GM23338 (cell line): ENCODE results near the gene TSHZ3. TPM values are rescaled to one million over a fixed set of nuclear protein-coding genes. Genes with fewer than 3 reads are reported as not detected.

Experiments used
- ATAC-seq: fragments of 200-7000 bp; cut with Tn5 transposase; 3 replicates; pipeline ENCODE4 v1.9.1; 2020
- DNase-seq: peaks from one replicate; pipeline ENCODE4 v3.0.0-alpha.2; 2015; ENCODE audit warnings: low spot score
- H2AFZ ChIP-seq: fragments of 200-600 bp; sonication (generic); 2 replicates; pipeline ENCODE4 v1.8.0; 2016; ENCODE audit warnings: antibody characterized with exemption, mild to moderate bottlenecking, moderate library complexity
- H3F3A ChIP-seq: fragments of 200-600 bp; sonication (generic); replicated peaks from 2 replicates; pipeline ENCODE4 v1.8.0; 2017; ENCODE audit warnings: antibody characterized with exemption, mixed run types, low read depth
- H3K27ac ChIP-seq: fragments of 200-600 bp; sonication (generic); 2 replicates; pipeline ENCODE4 v1.6.1; 2016; ENCODE audit warnings: low read depth
- H3K27me3 ChIP-seq: fragments of 200-600 bp; sonication (generic); 2 replicates; pipeline ENCODE4 v1.8.0; 2016; ENCODE audit warnings: mild to moderate bottlenecking, mixed run types, moderate library complexity; ENCODE audit not compliant: insufficient read depth
- H3K36me3 ChIP-seq: fragments of 200-600 bp; sonication (generic); 2 replicates; pipeline ENCODE4 v1.8.0; 2016; ENCODE audit warnings: mild to moderate bottlenecking; ENCODE audit not compliant: insufficient read depth
- H3K4me1 ChIP-seq: fragments of 200-600 bp; sonication (generic); 2 replicates; pipeline ENCODE4 v1.8.0; 2016; ENCODE audit warnings: mild to moderate bottlenecking, moderate library complexity; ENCODE audit not compliant: insufficient read depth
- H3K4me2 ChIP-seq: fragments of 200-600 bp; sonication (generic); 2 replicates; pipeline ENCODE4 v1.7.1; 2017; ENCODE audit warnings: mixed run types
- H3K4me3 ChIP-seq: fragments of 200-600 bp; sonication (generic); 2 replicates; pipeline ENCODE4 v1.6.1; 2016; ENCODE audit warnings: mixed run types
- H3K79me2 ChIP-seq: fragments of 200-600 bp; sonication (generic); replicated peaks from 2 replicates; pipeline ENCODE4 v1.8.0; 2017; ENCODE audit warnings: mild to moderate bottlenecking; ENCODE audit not compliant: insufficient read depth
- H3K9me2 ChIP-seq: fragments of 200-600 bp; sonication (generic); 2 replicates; pipeline ENCODE4 v1.8.0; 2017; ENCODE audit not compliant: insufficient read depth
- H4K20me1 ChIP-seq: fragments of 200-600 bp; sonication (generic); replicated peaks from 2 replicates; pipeline ENCODE4 v1.8.0; 2017; ENCODE audit warnings: mild to moderate bottlenecking; ENCODE audit not compliant: insufficient read depth
- H3K27ac Mint-ChIP-seq: 2 replicates; pipeline ENCODE4 v1.8.0; 2020; ENCODE audit warnings: inconsistent platforms, mild to moderate bottlenecking, moderate library complexity, mixed read lengths
- H3K27me3 Mint-ChIP-seq: 3 replicates; pipeline ENCODE4 v1.8.0; 2022; ENCODE audit warnings: low read depth, mild to moderate bottlenecking, moderate library complexity, mixed read lengths, inconsistent platforms; ENCODE audit not compliant: insufficient read depth, poor library complexity
- H3K36me3 Mint-ChIP-seq: 3 replicates; pipeline ENCODE4 v1.8.0; 2021; ENCODE audit warnings: low read depth, mild to moderate bottlenecking, inconsistent platforms, moderate library complexity, mixed read lengths
- H3K4me1 Mint-ChIP-seq: 3 replicates; pipeline ENCODE4 v1.8.0; 2020; ENCODE audit warnings: mild to moderate bottlenecking, inconsistent platforms, mixed read lengths
- H3K4me3 Mint-ChIP-seq: 3 replicates; pipeline ENCODE4 v1.8.0; 2021; ENCODE audit warnings: moderate library complexity, mild to moderate bottlenecking, inconsistent platforms, mixed read lengths
- H3K9me3 Mint-ChIP-seq: 3 replicates; pipeline ENCODE4 v1.8.0; 2020; ENCODE audit warnings: moderate library complexity, mild to moderate bottlenecking, inconsistent platforms, mixed read lengths
- CREB1 ChIP-seq: fragments of 250-450 bp; sonication (Bioruptor Pico); IDR thresholded peaks from 2 replicates; pipeline ENCODE4 v1.5.0; 2020; ENCODE audit warnings: low read depth, mild to moderate bottlenecking, moderate library complexity
- EZH2 ChIP-seq: fragments of 200-600 bp; sonication (generic); IDR thresholded peaks from one replicate; pipeline ENCODE4 v1.8.0; 2017; ENCODE audit warnings: antibody characterized with exemption, mild to moderate bottlenecking, low read depth; ENCODE audit not compliant: unreplicated experiment
- EZH2phosphoT487 ChIP-seq: fragments of 200-600 bp; sonication (generic); IDR thresholded peaks from one replicate; pipeline ENCODE4 v1.8.1; 2018; ENCODE audit warnings: antibody characterized with exemption; ENCODE audit not compliant: unreplicated experiment
- JUNB ChIP-seq: IDR thresholded peaks from one replicate; pipeline ENCODE4 v1.6.1; 2016; ENCODE audit warnings: antibody characterized with exemption; ENCODE audit not compliant: unreplicated experiment
- NANOG ChIP-seq: IDR thresholded peaks from 2 replicates; pipeline ENCODE4 v1.6.1; 2016; ENCODE audit warnings: antibody characterized with exemption, borderline replicate concordance
- POLR2AphosphoS5 ChIP-seq: IDR thresholded peaks from 2 replicates; pipeline ENCODE4 v1.6.1; 2016; ENCODE audit warnings: antibody characterized with exemption, low read depth
- STAT1 ChIP-seq: IDR thresholded peaks from one replicate; pipeline ENCODE4 v1.6.1; 2016; ENCODE audit warnings: antibody characterized with exemption; ENCODE audit not compliant: unreplicated experiment
- ZNF114 ChIP-seq: fragments of 250-450 bp; sonication (Bioruptor Pico); IDR thresholded peaks from 2 replicates; pipeline ENCODE4 v1.5.0; 2020; ENCODE audit warnings: mild to moderate bottlenecking, moderate library complexity
- ZNF331 ChIP-seq: fragments of 250-450 bp; sonication (Bioruptor Pico); IDR thresholded peaks from 2 replicates; pipeline ENCODE4 v1.5.0; 2020; ENCODE audit warnings: low read depth, mild to moderate bottlenecking, moderate library complexity
- polyA plus RNA-seq: library from polyadenylated mRNA; unstranded; fragments of >200 nt; fragmentation: Nextera tagmentation; extraction: Ambion mirVana; gene quantifications from 2 replicates; pipeline ENCODE4 v1.2.1, GENCODE V29; 2016
- total RNA-seq: library from RNA; depleted of rRNA; stranded (reverse); fragments of >200 nt; shearing (Covaris generic); gene quantifications from 2 replicates; pipeline ENCODE4 v1.2.3, GENCODE V29; 2014
- TF ChIP-seq, protein P1 (sequence below): fragments of 250-450 bp; sonication (Bioruptor Pico); IDR thresholded peaks from 2 replicates; pipeline ENCODE4 v1.5.0; 2020; ENCODE audit warnings: mild to moderate bottlenecking, moderate library complexity
- TF ChIP-seq, protein P2 (sequence below): IDR thresholded peaks from 2 replicates; pipeline ENCODE4 v1.6.1; 2016; ENCODE audit warnings: antibody characterized with exemption
- TF ChIP-seq, protein P3 (sequence below): IDR thresholded peaks from one replicate; pipeline ENCODE4 v1.6.1; 2018; ENCODE audit warnings: antibody characterized with exemption; ENCODE audit not compliant: unreplicated experiment
- TF ChIP-seq, protein P4 (sequence below), 2 experiments: fragments of 200-600 bp in 1 of 2; sonication (generic) in 1 of 2; conservative IDR thresholded peaks; 2 replicates each; pipeline versions ENCODE4 v1.5.1 to v1.6.1; 2016 to 2017; ENCODE audit warnings: antibody characterized with exemption in 2 of 2, low read depth in 2 of 2, mild to moderate bottlenecking in 2 of 2, moderate library complexity in 1 of 2

The TSHZ3 gene
- total and polyA plus RNA-seq, 2 experiments from 2014 or later = 3.8 to 8.9 TPM

DNA sequence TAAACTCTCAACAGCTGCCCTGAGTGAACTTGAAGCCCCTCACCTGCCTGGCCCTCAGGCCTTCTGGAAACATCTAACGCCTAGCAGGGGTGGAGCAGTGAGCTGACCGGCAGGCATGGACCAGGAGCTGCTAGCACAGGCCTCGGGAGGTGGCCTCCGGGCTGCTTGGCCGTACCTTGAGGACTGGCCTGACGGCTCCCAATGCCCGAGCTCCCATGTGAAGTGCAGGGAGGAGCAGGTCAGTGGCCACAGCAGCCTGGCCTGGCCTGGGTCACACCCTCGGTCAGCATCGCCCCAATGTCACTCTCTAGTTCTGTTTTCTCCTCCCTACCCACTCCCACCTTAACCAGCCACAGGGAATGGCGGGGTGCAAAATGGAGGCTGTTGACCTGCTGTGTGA, 19.0 kb downstream of the TSHZ3 start:
- Mint-ChIP-seq H3K27ac (peak overlapping the region; percentile 64; the same call in 1 of the 2 replicates), H3K9me3 (no peaks in the 10 kb centered on the region), H3K4me3 (no peak overlapping the region), H3K36me3 (no peaks in the 10 kb centered on the region), H3K4me1 (peaks cover 54% of the 10 kb centered on the region), H3K27me3 (no peaks in the 10 kb centered on the region)
- H3K27me3 ChIP-seq = no peaks in the 10 kb centered on the region
- no peaks in the 10 kb centered on the region for H3K9me2 ChIP-seq
- H3K4me1 ChIP-seq = peaks cover 25% of the 10 kb centered on the region
- ATAC-seq = no peak
- H4K20me1 ChIP-seq = no peaks in the 10 kb centered on the region
- H3K27ac ChIP-seq = no peak overlapping the region
- H3F3A ChIP-seq = no peaks in the 10 kb centered on the region
- H3K4me3 ChIP-seq = no peak overlapping the region
- H3K36me3 ChIP-seq = no peaks in the 10 kb centered on the region
- no peak overlapping the region for H2AFZ ChIP-seq
- no peak for TF ChIP-seq NANOG
- no peak for TF ChIP-seq JUNB
- no peak for TF ChIP-seq POLR2AphosphoS5
- no peak for TF ChIP-seq EZH2phosphoT487
- no peak for TF ChIP-seq EZH2
- TF ChIP-seq, protein P1, sequence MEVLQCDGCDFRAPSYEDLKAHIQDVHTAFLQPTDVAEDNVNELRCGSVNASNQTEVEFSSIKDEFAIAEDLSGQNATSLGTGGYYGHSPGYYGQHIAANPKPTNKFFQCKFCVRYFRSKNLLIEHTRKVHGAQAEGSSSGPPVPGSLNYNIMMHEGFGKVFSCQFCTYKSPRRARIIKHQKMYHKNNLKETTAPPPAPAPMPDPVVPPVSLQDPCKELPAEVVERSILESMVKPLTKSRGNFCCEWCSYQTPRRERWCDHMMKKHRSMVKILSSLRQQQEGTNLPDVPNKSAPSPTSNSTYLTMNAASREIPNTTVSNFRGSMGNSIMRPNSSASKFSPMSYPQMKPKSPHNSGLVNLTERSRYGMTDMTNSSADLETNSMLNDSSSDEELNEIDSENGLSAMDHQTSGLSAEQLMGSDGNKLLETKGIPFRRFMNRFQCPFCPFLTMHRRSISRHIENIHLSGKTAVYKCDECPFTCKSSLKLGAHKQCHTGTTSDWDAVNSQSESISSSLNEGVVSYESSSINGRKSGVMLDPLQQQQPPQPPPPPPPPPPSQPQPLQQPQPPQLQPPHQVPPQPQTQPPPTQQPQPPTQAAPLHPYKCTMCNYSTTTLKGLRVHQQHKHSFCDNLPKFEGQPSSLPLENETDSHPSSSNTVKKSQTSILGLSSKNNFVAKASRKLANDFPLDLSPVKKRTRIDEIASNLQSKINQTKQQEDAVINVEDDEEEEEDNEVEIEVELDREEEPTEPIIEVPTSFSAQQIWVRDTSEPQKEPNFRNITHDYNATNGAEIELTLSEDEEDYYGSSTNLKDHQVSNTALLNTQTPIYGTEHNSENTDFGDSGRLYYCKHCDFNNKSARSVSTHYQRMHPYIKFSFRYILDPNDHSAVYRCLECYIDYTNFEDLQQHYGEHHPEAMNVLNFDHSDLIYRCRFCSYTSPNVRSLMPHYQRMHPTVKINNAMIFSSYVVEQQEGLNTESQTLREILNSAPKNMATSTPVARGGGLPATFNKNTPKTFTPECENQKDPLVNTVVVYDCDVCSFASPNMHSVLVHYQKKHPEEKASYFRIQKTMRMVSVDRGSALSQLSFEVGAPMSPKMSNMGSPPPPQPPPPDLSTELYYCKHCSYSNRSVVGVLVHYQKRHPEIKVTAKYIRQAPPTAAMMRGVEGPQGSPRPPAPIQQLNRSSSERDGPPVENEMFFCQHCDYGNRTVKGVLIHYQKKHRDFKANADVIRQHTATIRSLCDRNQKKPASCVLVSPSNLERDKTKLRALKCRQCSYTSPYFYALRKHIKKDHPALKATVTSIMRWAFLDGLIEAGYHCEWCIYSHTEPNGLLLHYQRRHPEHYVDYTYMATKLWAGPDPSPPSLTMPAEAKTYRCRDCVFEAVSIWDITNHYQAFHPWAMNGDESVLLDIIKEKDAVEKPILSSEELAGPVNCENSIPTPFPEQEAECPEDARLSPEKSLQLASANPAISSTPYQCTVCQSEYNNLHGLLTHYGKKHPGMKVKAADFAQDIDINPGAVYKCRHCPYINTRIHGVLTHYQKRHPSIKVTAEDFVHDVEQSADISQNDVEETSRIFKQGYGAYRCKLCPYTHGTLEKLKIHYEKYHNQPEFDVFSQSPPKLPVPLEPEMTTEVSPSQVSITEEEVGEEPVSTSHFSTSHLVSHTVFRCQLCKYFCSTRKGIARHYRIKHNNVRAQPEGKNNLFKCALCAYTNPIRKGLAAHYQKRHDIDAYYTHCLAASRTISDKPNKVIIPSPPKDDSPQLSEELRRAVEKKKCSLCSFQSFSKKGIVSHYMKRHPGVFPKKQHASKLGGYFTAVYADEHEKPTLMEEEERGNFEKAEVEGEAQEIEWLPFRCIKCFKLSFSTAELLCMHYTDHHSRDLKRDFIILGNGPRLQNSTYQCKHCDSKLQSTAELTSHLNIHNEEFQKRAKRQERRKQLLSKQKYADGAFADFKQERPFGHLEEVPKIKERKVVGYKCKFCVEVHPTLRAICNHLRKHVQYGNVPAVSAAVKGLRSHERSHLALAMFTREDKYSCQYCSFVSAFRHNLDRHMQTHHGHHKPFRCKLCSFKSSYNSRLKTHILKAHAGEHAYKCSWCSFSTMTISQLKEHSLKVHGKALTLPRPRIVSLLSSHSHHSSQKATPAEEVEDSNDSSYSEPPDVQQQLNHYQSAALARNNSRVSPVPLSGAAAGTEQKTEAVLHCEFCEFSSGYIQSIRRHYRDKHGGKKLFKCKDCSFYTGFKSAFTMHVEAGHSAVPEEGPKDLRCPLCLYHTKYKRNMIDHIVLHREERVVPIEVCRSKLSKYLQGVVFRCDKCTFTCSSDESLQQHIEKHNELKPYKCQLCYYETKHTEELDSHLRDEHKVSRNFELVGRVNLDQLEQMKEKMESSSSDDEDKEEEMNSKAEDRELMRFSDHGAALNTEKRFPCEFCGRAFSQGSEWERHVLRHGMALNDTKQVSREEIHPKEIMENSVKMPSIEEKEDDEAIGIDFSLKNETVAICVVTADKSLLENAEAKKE = no peak
- TF ChIP-seq, protein P2, sequence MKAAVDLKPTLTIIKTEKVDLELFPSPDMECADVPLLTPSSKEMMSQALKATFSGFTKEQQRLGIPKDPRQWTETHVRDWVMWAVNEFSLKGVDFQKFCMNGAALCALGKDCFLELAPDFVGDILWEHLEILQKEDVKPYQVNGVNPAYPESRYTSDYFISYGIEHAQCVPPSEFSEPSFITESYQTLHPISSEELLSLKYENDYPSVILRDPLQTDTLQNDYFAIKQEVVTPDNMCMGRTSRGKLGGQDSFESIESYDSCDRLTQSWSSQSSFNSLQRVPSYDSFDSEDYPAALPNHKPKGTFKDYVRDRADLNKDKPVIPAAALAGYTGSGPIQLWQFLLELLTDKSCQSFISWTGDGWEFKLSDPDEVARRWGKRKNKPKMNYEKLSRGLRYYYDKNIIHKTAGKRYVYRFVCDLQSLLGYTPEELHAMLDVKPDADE = no peak
- no peak for TF ChIP-seq STAT1
- no peak for TF ChIP-seq ZNF114 (CRISPR knock-in tag)
- no peak for TF ChIP-seq ZNF331 (CRISPR knock-in tag)
- TF ChIP-seq, protein P3, sequence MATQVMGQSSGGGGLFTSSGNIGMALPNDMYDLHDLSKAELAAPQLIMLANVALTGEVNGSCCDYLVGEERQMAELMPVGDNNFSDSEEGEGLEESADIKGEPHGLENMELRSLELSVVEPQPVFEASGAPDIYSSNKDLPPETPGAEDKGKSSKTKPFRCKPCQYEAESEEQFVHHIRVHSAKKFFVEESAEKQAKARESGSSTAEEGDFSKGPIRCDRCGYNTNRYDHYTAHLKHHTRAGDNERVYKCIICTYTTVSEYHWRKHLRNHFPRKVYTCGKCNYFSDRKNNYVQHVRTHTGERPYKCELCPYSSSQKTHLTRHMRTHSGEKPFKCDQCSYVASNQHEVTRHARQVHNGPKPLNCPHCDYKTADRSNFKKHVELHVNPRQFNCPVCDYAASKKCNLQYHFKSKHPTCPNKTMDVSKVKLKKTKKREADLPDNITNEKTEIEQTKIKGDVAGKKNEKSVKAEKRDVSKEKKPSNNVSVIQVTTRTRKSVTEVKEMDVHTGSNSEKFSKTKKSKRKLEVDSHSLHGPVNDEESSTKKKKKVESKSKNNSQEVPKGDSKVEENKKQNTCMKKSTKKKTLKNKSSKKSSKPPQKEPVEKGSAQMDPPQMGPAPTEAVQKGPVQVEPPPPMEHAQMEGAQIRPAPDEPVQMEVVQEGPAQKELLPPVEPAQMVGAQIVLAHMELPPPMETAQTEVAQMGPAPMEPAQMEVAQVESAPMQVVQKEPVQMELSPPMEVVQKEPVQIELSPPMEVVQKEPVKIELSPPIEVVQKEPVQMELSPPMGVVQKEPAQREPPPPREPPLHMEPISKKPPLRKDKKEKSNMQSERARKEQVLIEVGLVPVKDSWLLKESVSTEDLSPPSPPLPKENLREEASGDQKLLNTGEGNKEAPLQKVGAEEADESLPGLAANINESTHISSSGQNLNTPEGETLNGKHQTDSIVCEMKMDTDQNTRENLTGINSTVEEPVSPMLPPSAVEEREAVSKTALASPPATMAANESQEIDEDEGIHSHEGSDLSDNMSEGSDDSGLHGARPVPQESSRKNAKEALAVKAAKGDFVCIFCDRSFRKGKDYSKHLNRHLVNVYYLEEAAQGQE = no peak
- TF ChIP-seq CREB1 (CRISPR knock-in tag) = no peak
- TF ChIP-seq, protein P4, sequence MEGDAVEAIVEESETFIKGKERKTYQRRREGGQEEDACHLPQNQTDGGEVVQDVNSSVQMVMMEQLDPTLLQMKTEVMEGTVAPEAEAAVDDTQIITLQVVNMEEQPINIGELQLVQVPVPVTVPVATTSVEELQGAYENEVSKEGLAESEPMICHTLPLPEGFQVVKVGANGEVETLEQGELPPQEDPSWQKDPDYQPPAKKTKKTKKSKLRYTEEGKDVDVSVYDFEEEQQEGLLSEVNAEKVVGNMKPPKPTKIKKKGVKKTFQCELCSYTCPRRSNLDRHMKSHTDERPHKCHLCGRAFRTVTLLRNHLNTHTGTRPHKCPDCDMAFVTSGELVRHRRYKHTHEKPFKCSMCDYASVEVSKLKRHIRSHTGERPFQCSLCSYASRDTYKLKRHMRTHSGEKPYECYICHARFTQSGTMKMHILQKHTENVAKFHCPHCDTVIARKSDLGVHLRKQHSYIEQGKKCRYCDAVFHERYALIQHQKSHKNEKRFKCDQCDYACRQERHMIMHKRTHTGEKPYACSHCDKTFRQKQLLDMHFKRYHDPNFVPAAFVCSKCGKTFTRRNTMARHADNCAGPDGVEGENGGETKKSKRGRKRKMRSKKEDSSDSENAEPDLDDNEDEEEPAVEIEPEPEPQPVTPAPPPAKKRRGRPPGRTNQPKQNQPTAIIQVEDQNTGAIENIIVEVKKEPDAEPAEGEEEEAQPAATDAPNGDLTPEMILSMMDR (conservative IDR thresholded peaks at IDR 0.05; ENCODE audit: low read depth in 2 of 2) = no peak
- no peak overlapping the region for H3K4me2 ChIP-seq
- peaks cover 85% of the 10 kb centered on the region for H3K79me2 ChIP-seq
- no peak for DNase-seq
